CD4-positive, alpha-beta T cell (primary cell): ENCODE data around the gene CDCA8. TPM values are rescaled to one million over a fixed set of nuclear protein-coding genes. Genes with fewer than 3 reads are reported as not detected.

Source experiments
- ATAC-seq: fragments of 200-7000 bp; cut with Tn5 transposase; one replicate; pipeline ENCODE4 v1.10.0; 2022; ENCODE audit warnings: mild to moderate bottlenecking; ENCODE audit not compliant: poor library complexity
- CTCF ChIA-PET: fragments of 350-600 bp; sonication (Branson Sonifier 250); formaldehyde crosslinking; loops from one replicate; lab custom pipeline; 2021; ENCODE audit warnings: antibody characterized with exemption, inconsistent platforms; lab: Charles Lee
- POLR2A ChIA-PET: fragments of 350-600 bp; sonication (Branson Sonifier 250); formaldehyde crosslinking; loops from one replicate; lab custom pipeline; 2021; ENCODE audit warnings: antibody characterized with exemption, inconsistent platforms; lab: Charles Lee
- DNase-seq, 14 experiments: peaks; one replicate each; pipeline ENCODE4 v3.0.0-alpha.2; 2013 to 2020; ENCODE audit warnings: mixed read lengths in 2 of 14
- H3K27ac ChIP-seq, 2 donors: one replicate each; pipeline versions ENCODE4 v1.5.1 to v1.7.0; 2013; ENCODE audit warnings: low read length in 2 of 2, low read depth in 1 of 2, mild to moderate bottlenecking in 1 of 2
- H3K27me3 ChIP-seq, 2 experiments: 1 replicate in 1 of 2; 2 replicates in 1 of 2; pipeline versions ENCODE4 v1.6.1 to v1.7.0; 2013; ENCODE audit warnings: low read length in 2 of 2, control low read depth in 1 of 2, mild to moderate bottlenecking in 1 of 2, moderate library complexity in 1 of 2; ENCODE audit not compliant: insufficient read depth in 2 of 2, control insufficient read depth in 1 of 2
- H3K36me3 ChIP-seq: one replicate; pipeline ENCODE4 v1.6.1; 2013; ENCODE audit warnings: low read length, control low read depth; ENCODE audit not compliant: insufficient read depth
- H3K4me1 ChIP-seq: one replicate; pipeline ENCODE4 v1.6.1; 2013; ENCODE audit warnings: low read length, control low read depth; ENCODE audit not compliant: insufficient read depth
- H3K4me3 ChIP-seq: one replicate; pipeline ENCODE4 v1.5.1; 2013; ENCODE audit warnings: mild to moderate bottlenecking, low read length, moderate library complexity
- H3K9me3 ChIP-seq, 2 experiments: 1 replicate in 1 of 2; 2 replicates in 1 of 2; pipeline versions ENCODE4 v1.6.1 to v1.7.0; 2013; ENCODE audit warnings: low read length in 2 of 2, mild to moderate bottlenecking in 2 of 2, control low read depth in 1 of 2, moderate library complexity in 1 of 2; ENCODE audit not compliant: control insufficient read depth in 1 of 2, insufficient read depth in 1 of 2
- H3K27ac Mint-ChIP-seq: one replicate; pipeline ENCODE4 v1.8.0; 2020; ENCODE audit warnings: mixed read lengths
- H3K27me3 Mint-ChIP-seq: one replicate; pipeline ENCODE4 v1.8.0; 2021; ENCODE audit warnings: mixed read lengths
- H3K36me3 Mint-ChIP-seq: one replicate; pipeline ENCODE4 v1.8.0; 2021; ENCODE audit warnings: low read depth, mixed read lengths
- H3K4me1 Mint-ChIP-seq: one replicate; pipeline ENCODE4 v1.8.0; 2021; ENCODE audit warnings: low read depth, mixed read lengths
- H3K4me3 Mint-ChIP-seq: one replicate; pipeline ENCODE4 v1.8.0; 2020; ENCODE audit warnings: mild to moderate bottlenecking, mixed read lengths
- H3K9me3 Mint-ChIP-seq: one replicate; pipeline ENCODE4 v1.8.0; 2020; ENCODE audit warnings: mixed read lengths
- CTCF ChIP-seq: fragments of 200-600 bp; IDR thresholded peaks from one replicate; pipeline ENCODE4 v1.8.0; 2022; ENCODE audit warnings: antibody characterized with exemption, mild to moderate bottlenecking
- intact Hi-C, 2 experiments: fragments of 100-400 bp; cut with DNase I in 1 of 2; cut with micrococcal nuclease in 1 of 2; formaldehyde crosslinking; loops; one replicate each; pipeline versions ENCODE4 v1.15.1 to v1.9.0; 2023 to 2025; cut with DNase I, micrococcal nuclease
- total RNA-seq, 174 experiments: library from RNA in 2 of 174; stranded (reverse) in 2 of 174; gene quantifications; one replicate each; pipeline ENCODE4 v1.2.3 and lab custom pipeline; 2021 to 2026

The CDCA8 gene
- total RNA-seq, 2 experiments from 2014 or later: 0.25 to 0.36 TPM

- CTCF ChIA-PET: no interaction called here
- TF ChIP-seq CTCF: no peak
- no peak overlapping the region for H3K4me3 ChIP-seq
- DNase-seq (no peak), ATAC-seq (no peak)
- Mint-ChIP-seq H3K4me1 (no peaks in the 10 kb centered on the region), H3K9me3 (no peaks in the 10 kb centered on the region), H3K4me3 (no peak overlapping the region), H3K27ac (no peak overlapping the region), H3K27me3 (peaks cover 17% of the 10 kb centered on the region), H3K36me3 (no peaks in the 10 kb centered on the region)
- no peaks in the 10 kb centered on the region for H3K36me3 ChIP-seq
- no peak overlapping the region for H3K27ac ChIP-seq
- peaks cover 0 to 5% of the 10 kb centered on the region in 2 experiments for H3K27me3 ChIP-seq
- intact Hi-C loops: no loop called here
- POLR2A ChIA-PET: no interaction called here
- H3K4me1 ChIP-seq: no peaks in the 10 kb centered on the region
- no peaks in the 10 kb centered on the region for H3K9me3 ChIP-seq
Measured at GRCh38 chr1:37650721-37651120, 41.6 kb upstream of the CDCA8 start.

GRCh38 chr1:37651803-37652202 is 40.5 kb upstream of the CDCA8 start:
- intact Hi-C loops: no loop called here
- H3K4me1 Mint-ChIP-seq: no peaks in the 10 kb centered on the region
- Histone ChIP-seq H3K4me1 (no peaks in the 10 kb centered on the region), H3K36me3 (no peaks in the 10 kb centered on the region), H3K27me3 (peaks cover 0 to 5% of the 10 kb centered on the region in 2 experiments), H3K4me3 (no peak overlapping the region), H3K9me3 (no peaks in the 10 kb centered on the region), H3K27ac (no peak overlapping the region)
- CTCF ChIA-PET: no interaction called here
- H3K4me3 Mint-ChIP-seq: no peak overlapping the region
- peaks cover 17% of the 10 kb centered on the region for H3K27me3 Mint-ChIP-seq
- H3K36me3 Mint-ChIP-seq: no peaks in the 10 kb centered on the region
- no peak for TF ChIP-seq CTCF
- no peak for DNase-seq
- POLR2A ChIA-PET: no interaction called here
- H3K9me3 Mint-ChIP-seq: no peaks in the 10 kb centered on the region
- ATAC-seq: no peak
- H3K27ac Mint-ChIP-seq: no peak overlapping the region

GRCh38 chr1:37652976-37653375 is 39.3 kb upstream of the CDCA8 start:
- POLR2A ChIA-PET: no interaction called here
- Mint-ChIP-seq H3K9me3 (no peaks in the 10 kb centered on the region), H3K36me3 (no peaks in the 10 kb centered on the region), H3K27ac (no peak overlapping the region), H3K4me3 (no peak overlapping the region), H3K4me1 (no peaks in the 10 kb centered on the region), H3K27me3 (peaks cover 10% of the 10 kb centered on the region)
- no peak for DNase-seq
- ATAC-seq: no peak
- Histone ChIP-seq H3K4me3 (no peak overlapping the region), H3K36me3 (no peaks in the 10 kb centered on the region), H3K4me1 (no peaks in the 10 kb centered on the region), H3K27me3 (peaks cover 0 to 5% of the 10 kb centered on the region in 2 experiments), H3K27ac (no peak overlapping the region), H3K9me3 (peaks cover 0 to 7% of the 10 kb centered on the region in 2 experiments)
- CTCF ChIA-PET: no interaction called here
- intact Hi-C loops: no loop called here
- TF ChIP-seq CTCF: no peak
